HG02938 (cell line): ENCODE results near the gene UBE3B.

Source experiments
- ATAC-seq: cut with Tn5 transposase; IDR thresholded peaks from one replicate; pipeline ENCODE4 v1.9.1; 2021; ENCODE audit warnings: mild to moderate bottlenecking, moderate library complexity; ENCODE audit not compliant: unreplicated experiment

The UBE3B gene

GRCh38 chr12:109566424-109566823 is 89.0 kb downstream of the UBE3B start:
- no peak for ATAC-seq

- no peak for ATAC-seq
Observed at GRCh38 chr12:109567296-109567695, 89.9 kb downstream of the UBE3B start.

- ATAC-seq: no peak
Observed at GRCh38 chr12:109567967-109568366, 90.5 kb downstream of the UBE3B start.

GRCh38 chr12:109568486-109568885 is 91.1 kb downstream of the UBE3B start:
- no peak for ATAC-seq

- ATAC-seq: no peak
Observed at GRCh38 chr12:109571773-109572505, 94.5 kb downstream of the UBE3B start.

- no peak for ATAC-seq
Observed at GRCh38 chr12:109572506-109572845, 95.0 kb downstream of the UBE3B start.

GRCh38 chr12:109573029-109573913 is 95.8 kb downstream of the UBE3B start, which contains the start of the genes MMAB and MVK:
Gene MMAB (minus strand): TSS chr12:109573504. CDS start chr12:109573480, 24 bp downstream.
Gene MVK (plus strand): TSS chr12:109573794. CDS start chr12:109574823, 1,029 bp downstream.
- peak; percentile 95 for ATAC-seq

GRCh38 chr12:109573914-109574244 is 96.4 kb downstream of the UBE3B start:
- peak; percentile 9 for ATAC-seq

GRCh38 chr12:109575683-109576082 is 98.2 kb downstream of the UBE3B start:
- no peak for ATAC-seq

GRCh38 chr12:109577311-109577710 is 99.9 kb downstream of the UBE3B start:
- no peak for ATAC-seq

- ATAC-seq: no peak
Observed at GRCh38 chr12:109578330-109578927, 101.0 kb downstream of the UBE3B start.

GRCh38 chr12:109579639-109580038 is 102.2 kb downstream of the UBE3B start:
- ATAC-seq: no peak

GRCh38 chr12:109580272-109580671 is 102.8 kb downstream of the UBE3B start:
- ATAC-seq: no peak

GRCh38 chr12:109580684-109581333 is 103.4 kb downstream of the UBE3B start:
- ATAC-seq: no peak

GRCh38 chr12:109581334-109581691 is 103.9 kb downstream of the UBE3B start:
- ATAC-seq: no peak

GRCh38 chr12:109581856-109582255 is 104.4 kb downstream of the UBE3B start:
- ATAC-seq: no peak

GRCh38 chr12:109582636-109583035 is 105.2 kb downstream of the UBE3B start:
- no peak for ATAC-seq

- ATAC-seq: no peak
Observed at GRCh38 chr12:109583733-109584132, 106.3 kb downstream of the UBE3B start.
